ENCODE measurements around the gene INKA1. TPM values are rescaled to one million over a fixed set of nuclear protein-coding genes. Genes with fewer than 3 reads are reported as not detected.

INKA1 gene
- total and polyA plus RNA-seq, 2 of the 8 experiments (the other 6 are each of a cell fraction or from before 2014, with no cell fraction given): 1.3 to 4.7 TPM

GRCh38 chr3:49756036-49756435, 47.0 kb upstream of the INKA1 start (continued):
- TF ChIP-seq FOSL1 (IDR thresholded peaks at IDR 0.05; ENCODE audit: insufficient read depth, low read depth, low read length): no peak
- no peak for TF ChIP-seq SP1 (IDR thresholded peaks at IDR 0.05; ENCODE audit: low read depth, low read length)
- TF ChIP-seq SP2 (IDR thresholded peaks at IDR 0.05; ENCODE audit: low read length): no peak
- no peak for TF ChIP-seq NRF1 (IDR thresholded peaks at IDR 0.05; ENCODE audit: low read depth, low read length)
